ENCODE results near the gene UBALD2.
A peak's percentile ranks its signal among the peaks of the same experiment; 100 is the strongest.
"Not testable (repeated sequence)": the region's sequence is repeated elsewhere in the genome, so short reads cannot be mapped to it uniquely, and the experiment has no call there.

Gene UBALD2

GRCh38 chr17:76278268-76278908, 13.2 kb downstream of the UBALD2 start:
- no peak for DNase-seq

GRCh38 chr17:76278952-76279741, 14.0 kb downstream of the UBALD2 start:
- DNase-seq = peak; percentile 80 to 86

- DNase-seq = no peak
Measured at GRCh38 chr17:76279742-76280287, 14.7 kb downstream of the UBALD2 start.

- DNase-seq = no peak
Measured at GRCh38 chr17:76280650-76281049, 15.5 kb downstream of the UBALD2 start.

- DNase-seq = no peak
Measured at GRCh38 chr17:76281573-76282371, 16.6 kb downstream of the UBALD2 start.

- no peak for DNase-seq
Measured at GRCh38 chr17:76292567-76292966, 27.4 kb downstream of the UBALD2 start.

GRCh38 chr17:76293106-76293505, 28.0 kb downstream of the UBALD2 start:
- no peak for DNase-seq

- no peak for DNase-seq
Measured at GRCh38 chr17:76296186-76296585, 31.0 kb downstream of the UBALD2 start.

GRCh38 chr17:76296889-76297288, 31.7 kb downstream of the UBALD2 start:
- no peak for DNase-seq

- no peak for DNase-seq
Measured at GRCh38 chr17:76297436-76297835, 32.3 kb downstream of the UBALD2 start.

GRCh38 chr17:76304226-76305134, 39.3 kb downstream of the UBALD2 start:
- no peak for DNase-seq

GRCh38 chr17:76305135-76305454, 39.9 kb downstream of the UBALD2 start:
- not testable (repeated sequence) for DNase-seq

- DNase-seq = no peak
Measured at GRCh38 chr17:76307299-76307965, 42.3 kb downstream of the UBALD2 start.

- DNase-seq = no peak
Measured at GRCh38 chr17:76307966-76308338, 42.8 kb downstream of the UBALD2 start, which contains the start of gene QRICH2. Gene QRICH2, minus strand, starts transcription at chr17:76308276. Its CDS starts 278 bp downstream, at chr17:76307998.

GRCh38 chr17:76309461-76309860, 44.3 kb downstream of the UBALD2 start:
- no peak for DNase-seq

GRCh38 chr17:76312735-76313134, 47.6 kb downstream of the UBALD2 start:
- no peak for DNase-seq

GRCh38 chr17:76314392-76315227, 49.5 kb downstream of the UBALD2 start:
- no peak for DNase-seq

GRCh38 chr17:76317535-76317934, 52.4 kb downstream of the UBALD2 start:
- DNase-seq = no peak

GRCh38 chr17:76318586-76318985, 53.4 kb downstream of the UBALD2 start:
- DNase-seq = no peak

Measured in Kasumi-1 (cell line).